Measurements from ENCODE around the gene PAM. TPM values are rescaled to one million over a fixed set of nuclear protein-coding genes. Genes with fewer than 3 reads are reported as not detected.

Gene PAM
- total RNA-seq, 1 donor from 2014 or later: 200 TPM

DNA sequence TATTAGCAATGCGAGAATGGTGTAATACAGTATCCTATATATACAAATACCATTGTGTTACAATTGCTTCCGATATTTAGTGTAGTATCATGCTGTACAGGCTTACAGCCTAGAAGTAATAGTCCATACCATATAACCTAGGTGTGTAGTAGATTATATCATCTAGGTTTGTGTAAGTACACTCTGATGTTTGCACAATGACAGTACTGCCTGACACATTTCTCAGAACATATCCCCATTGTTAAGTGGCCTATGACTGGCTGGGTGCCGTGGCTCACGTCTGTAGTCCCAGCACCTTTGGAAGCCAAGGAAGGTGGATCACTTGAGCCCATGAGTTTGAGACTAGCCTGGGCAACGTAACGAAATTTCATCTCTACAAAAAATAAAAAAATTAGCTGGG lies 124.6 kb downstream of the PAM start:
- TF ChIP-seq, protein P1, sequence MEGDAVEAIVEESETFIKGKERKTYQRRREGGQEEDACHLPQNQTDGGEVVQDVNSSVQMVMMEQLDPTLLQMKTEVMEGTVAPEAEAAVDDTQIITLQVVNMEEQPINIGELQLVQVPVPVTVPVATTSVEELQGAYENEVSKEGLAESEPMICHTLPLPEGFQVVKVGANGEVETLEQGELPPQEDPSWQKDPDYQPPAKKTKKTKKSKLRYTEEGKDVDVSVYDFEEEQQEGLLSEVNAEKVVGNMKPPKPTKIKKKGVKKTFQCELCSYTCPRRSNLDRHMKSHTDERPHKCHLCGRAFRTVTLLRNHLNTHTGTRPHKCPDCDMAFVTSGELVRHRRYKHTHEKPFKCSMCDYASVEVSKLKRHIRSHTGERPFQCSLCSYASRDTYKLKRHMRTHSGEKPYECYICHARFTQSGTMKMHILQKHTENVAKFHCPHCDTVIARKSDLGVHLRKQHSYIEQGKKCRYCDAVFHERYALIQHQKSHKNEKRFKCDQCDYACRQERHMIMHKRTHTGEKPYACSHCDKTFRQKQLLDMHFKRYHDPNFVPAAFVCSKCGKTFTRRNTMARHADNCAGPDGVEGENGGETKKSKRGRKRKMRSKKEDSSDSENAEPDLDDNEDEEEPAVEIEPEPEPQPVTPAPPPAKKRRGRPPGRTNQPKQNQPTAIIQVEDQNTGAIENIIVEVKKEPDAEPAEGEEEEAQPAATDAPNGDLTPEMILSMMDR (conservative IDR thresholded peaks at IDR 0.05; ENCODE audit: low read depth, low read length): no peak
- H3K4me3 ChIP-seq (ENCODE audit: low read depth, low read length): no peak overlapping the region

DNA sequence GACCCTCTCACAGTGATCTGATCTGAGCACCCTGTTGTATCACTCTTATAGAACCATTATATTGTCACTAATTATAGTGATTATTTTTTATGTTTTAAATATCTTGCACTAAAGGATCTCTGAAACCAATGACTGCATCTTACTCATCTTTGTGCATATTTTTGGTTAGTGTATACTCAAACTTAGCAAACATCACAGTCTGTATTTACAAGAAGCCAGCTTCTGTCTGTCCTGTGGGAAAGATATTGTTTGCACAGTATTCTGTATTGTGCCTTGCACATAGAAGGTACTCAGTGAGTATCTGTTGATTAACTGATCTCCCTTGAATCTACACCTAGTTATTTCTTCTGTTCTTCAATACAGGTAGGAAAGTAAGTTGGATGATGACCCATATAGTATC lies 131.5 kb downstream of the PAM start:
- TF ChIP-seq, protein P1 (conservative IDR thresholded peaks at IDR 0.05; ENCODE audit: low read depth, low read length): no peak
- DNase-seq (ENCODE audit: low read depth): no peak
- no peak overlapping the region for H3K4me3 ChIP-seq (ENCODE audit: low read depth, low read length)

More for the DNA sequence above, 124.6 kb downstream of the PAM start:
- no peak for DNase-seq (ENCODE audit: low read depth)

DNA sequence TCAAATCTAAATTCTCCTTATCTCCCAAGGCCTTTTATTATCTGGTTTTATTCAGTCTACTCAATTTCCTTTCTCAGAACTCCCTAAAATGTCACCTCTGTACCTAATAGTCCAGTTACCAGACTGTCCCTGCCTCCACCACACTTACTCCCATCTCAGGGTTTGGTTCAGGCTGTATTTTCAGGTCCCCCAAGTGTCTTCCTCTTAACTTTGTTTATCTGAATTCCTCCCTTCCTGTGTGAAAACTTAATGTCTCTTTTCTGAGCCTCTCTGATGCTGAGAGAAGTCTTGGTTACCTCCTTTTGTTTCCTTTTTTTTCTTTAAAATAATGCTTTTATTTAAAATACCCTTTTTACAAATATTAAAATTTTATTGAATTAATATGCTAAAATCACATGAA lies 133.4 kb downstream of the PAM start:
- no peak for DNase-seq (ENCODE audit: low read depth)
- TF ChIP-seq, protein P1 (conservative IDR thresholded peaks at IDR 0.05; ENCODE audit: low read depth, low read length): no peak
- H3K4me3 ChIP-seq (ENCODE audit: low read depth, low read length): no peak overlapping the region

DNA sequence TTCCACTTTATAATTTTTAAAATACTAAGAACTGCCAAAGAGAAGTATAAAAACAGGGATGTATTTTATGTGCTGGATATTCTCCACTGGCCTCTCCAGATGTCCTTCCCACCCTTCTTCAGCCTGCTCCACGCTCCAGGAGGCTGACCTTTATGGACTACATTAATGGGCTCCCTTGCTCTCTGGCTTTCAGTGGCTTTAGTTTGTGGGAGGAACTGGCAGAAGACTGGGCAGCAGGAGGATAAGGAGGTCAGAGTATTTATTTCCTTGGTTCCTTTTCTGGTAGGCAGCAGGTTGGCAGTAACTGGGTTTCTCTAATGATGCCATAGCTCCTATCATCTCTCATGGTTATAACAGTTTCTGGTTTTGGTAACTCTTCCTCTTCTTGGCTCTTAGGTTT lies 133.9 kb downstream of the PAM start:
- TF ChIP-seq, protein P1 (conservative IDR thresholded peaks at IDR 0.05; ENCODE audit: low read depth, low read length): no peak
- DNase-seq (ENCODE audit: low read depth): no peak
- H3K4me3 ChIP-seq (ENCODE audit: low read depth, low read length): no peak overlapping the region

DNA sequence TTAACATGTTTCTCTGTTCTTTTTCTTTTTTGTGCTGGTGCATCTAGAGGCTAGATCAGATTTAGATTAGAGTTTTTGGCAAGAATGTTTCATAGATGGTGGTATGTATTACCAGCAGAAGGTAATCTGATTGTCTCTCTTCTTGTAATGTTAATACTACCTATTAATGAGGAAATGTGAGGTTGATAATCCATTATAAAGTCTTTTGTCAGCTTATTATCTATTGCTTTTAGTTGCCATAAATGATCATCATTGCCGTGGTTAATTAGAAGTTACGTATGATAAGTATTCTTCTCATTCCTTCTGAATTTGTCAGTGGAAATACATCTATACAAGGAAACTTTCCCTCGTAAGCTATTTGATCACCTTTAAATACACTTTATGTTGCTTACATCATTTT lies 135.0 kb downstream of the PAM start:
- no peak for DNase-seq (ENCODE audit: low read depth)
- H3K4me3 ChIP-seq (ENCODE audit: low read depth, low read length): no peak overlapping the region
- TF ChIP-seq, protein P1 (conservative IDR thresholded peaks at IDR 0.05; ENCODE audit: low read depth, low read length): no peak

DNA sequence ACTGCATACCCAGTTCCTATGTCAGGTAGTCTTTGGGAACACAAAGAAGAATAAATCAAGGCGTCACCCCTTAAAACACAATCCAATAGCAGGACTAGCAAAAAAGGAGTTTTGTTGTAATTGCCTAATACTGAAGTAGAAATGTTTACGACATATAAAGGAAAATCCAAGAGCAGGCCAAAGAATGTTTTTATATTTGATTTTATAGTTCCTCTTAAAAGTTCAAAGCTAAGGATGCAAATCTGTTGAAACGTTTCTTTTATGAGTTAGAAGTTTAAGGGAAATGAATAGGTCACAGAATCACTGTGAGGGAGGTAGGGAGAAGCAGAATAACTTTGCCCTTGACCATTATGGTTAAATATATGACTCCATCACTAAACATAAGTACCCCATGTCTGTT lies 136.1 kb downstream of the PAM start:
- TF ChIP-seq, protein P1 (conservative IDR thresholded peaks at IDR 0.05; ENCODE audit: low read depth, low read length): no peak
- H3K4me3 ChIP-seq (ENCODE audit: low read depth, low read length): no peak overlapping the region
- no peak for DNase-seq (ENCODE audit: low read depth)

DNA sequence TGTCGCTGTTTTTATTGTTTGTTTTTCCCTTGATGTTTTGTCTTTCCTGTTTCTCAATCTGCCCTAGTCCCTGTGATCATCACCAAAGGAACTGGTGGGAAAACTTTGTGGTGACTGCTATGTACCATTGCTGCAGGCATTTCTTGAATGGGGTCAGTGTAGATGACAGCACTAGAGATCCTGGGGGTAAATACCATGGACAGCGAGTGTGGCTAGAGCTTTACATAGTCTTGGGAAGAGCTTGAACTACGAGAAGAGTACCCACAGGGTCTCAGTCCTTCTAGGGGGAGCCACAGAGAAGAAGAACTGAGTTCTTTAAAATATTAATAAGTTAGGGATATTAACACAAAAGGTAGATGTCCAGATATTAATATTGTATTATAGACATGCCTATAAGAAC lies 138.8 kb downstream of the PAM start:
- H3K4me3 ChIP-seq (ENCODE audit: low read depth, low read length): no peak overlapping the region
- no peak for DNase-seq (ENCODE audit: low read depth)
- TF ChIP-seq, protein P1 (conservative IDR thresholded peaks at IDR 0.05; ENCODE audit: low read depth, low read length): no peak
